Hematopoietic multipotent progenitor cell treated with erythropoietin and hydrocortisone succinate and interleukin-3 and kit ligand, for 6 days (in vitro differentiated cells): Measurements from ENCODE around the gene NAGPA.
A peak's percentile ranks its signal among the peaks of the same experiment; 100 is the strongest.

Experiments
- DNase-seq: peaks from one replicate; pipeline ENCODE4 v3.0.0-alpha.2; 2015

The NAGPA gene

GRCh38 chr16:5001571-5001970 lies 32.2 kb downstream of the NAGPA start:
- no peak for DNase-seq

DNA sequence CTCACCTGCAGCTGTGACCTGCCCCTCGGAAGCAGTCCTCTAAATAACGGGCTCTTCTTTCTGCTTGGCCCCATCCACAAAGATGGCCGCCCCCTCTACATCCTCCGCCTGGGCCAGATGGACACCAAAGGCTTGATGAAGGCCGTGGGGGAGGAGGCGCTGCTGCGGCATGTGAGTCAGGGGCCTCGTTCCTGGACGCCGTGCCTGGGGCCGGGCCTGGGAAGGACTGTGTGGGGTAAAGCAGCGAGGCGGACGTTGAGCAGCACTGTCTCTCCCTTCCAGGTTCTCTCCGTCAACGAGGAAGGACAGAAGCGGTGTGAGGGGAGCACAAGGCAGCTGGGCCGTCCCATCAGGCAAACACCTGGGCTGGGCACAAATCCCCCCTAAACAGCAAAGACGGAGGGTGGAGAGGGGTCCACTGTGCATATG lies 33.1 kb downstream of the NAGPA start:
- no peak for DNase-seq

GRCh38 chr16:4994719-4995434 lies 38.9 kb downstream of the NAGPA start:
- DNase-seq = no peak

GRCh38 chr16:4991754-4992153 lies 42.0 kb downstream of the NAGPA start:
- no peak for DNase-seq

- DNase-seq = no peak
Measured at GRCh38 chr16:4990415-4990814, 43.3 kb downstream of the NAGPA start.

DNA sequence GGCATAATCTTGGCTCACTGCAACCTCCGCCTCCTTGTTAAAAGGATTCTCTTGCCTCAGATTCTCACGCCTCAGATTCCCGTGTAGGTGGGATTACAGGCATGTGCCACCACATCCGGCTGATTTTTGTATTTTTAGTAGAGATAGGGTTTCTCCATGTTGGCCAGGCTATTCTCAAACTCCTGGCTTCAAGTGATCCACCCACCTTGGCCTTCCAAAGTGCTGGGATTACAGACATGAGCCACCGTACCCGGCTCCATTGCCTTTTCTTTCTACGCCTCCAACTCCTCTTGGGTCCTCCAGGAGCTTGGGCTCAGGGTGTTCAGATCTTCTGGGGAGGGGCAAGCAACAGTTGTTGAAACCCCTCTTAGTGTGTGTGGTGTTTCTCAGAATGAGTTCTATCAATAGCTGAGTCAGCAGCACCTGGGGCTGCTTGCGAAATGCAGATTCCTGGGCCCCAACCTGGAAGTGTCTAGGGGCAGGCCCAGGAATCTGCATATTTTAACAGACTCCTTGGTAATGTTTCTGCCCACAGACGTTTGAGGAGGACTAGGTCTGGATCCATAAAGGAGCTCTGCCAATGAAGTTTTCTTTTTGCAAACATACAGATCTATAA lies 44.2 kb downstream of the NAGPA start:
- no peak for DNase-seq

GRCh38 chr16:4988647-4989046 lies 45.1 kb downstream of the NAGPA start:
- no peak for DNase-seq

DNA sequence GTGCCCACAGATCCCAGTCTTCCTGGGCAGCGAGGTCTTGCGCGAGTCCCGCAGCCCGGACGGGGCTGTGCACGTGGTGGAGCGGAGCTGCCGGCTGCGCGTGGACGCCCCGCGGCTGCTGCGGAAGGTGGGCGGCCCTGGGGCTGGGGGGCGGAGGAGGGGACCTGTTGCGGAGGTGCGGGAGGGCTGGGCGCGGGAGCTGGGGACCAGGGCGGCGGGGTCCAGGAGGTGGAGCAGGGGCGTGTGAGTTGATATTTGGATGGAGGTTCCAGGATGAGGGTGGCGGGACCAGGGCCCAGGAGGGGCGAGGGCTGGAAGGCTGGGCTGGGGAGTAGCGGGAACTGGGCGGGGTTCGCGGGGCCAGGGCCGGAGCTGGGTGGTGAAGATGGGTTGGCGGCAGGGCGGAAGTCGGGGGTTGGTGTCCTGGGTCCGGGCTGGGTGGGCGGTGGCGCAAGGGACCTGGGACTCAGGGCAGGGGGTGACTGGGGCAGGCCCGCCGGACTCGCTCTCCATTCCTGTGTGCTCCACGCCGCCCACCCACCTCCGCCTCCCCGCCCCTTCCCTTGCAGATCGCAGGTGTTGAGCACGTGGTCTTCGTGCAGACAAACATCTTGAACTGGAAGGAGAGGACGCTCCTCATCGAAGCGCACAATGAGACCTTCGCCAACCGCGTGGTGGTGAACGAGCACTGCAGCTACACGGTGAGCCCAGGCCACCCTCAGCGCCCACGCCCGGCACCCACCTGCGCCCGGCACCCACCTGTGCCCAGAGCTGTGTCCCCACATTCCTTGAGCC lies 46.0 kb downstream of the NAGPA start:
- no peak for DNase-seq

DNA sequence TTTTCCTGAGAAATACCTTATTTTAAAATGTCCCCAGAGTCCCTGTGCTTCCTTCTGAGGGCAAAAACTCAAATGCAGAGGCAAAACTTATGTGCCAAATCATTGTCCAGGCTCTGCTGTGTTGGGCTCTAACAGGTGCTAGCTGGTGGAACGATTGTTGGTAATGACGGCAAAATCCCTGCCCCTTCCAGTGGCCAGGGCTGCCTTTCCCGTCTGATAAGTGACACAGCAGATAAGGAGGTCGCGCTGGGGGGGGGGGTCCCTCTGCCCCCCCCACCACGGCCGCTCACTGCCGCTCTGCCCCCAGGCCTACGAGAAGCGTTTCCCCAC lies 46.5 kb downstream of the NAGPA start:
- no peak for DNase-seq

GRCh38 chr16:4984174-4984990 lies 49.4 kb downstream of the NAGPA start:
- DNase-seq = no peak

DNA sequence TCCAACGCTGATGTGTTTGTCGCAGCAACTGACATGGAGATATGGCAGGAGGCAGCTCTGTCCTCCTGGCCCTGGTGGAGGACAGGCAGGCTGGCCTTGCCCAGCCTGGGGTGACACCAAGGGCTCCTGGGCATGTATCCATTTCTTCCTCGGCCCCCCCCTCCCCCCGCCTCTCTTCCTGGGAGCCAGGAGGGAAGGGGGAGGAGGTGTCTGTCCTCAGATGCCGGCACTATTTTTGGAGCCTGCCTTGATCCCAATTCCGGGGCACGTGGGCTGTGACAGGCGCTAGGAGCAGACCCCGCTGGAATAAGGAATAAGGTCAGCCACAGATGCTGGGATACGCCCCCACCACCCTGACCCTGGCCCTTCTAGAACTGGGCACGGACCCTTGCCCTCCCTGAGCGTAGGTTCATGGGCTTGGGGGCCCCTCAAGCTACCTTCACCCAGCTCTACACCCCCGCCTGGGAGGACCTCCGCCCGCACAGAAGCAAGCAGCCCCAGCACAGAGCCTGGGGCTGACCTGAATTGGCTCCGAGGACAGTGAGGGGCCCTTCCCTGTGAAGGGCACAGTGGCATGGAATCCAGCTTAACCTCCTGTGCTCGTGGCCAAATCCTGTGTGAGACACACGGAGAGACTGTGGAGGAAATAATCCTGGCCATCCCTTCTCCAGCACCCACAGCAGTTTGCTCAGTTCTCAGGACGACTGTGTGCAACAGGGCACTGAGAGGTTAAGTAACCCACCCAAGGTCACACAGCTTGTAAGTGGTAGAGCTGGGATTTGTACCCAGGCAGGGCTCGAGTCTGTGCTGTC lies 51.5 kb downstream of the NAGPA start:
- DNase-seq = no peak

- DNase-seq = no peak
Measured at GRCh38 chr16:4981473-4981872, 52.3 kb downstream of the NAGPA start.

GRCh38 chr16:4980691-4981090 lies 53.0 kb downstream of the NAGPA start:
- no peak for DNase-seq

- DNase-seq = peak; percentile 65
Measured at GRCh38 chr16:4979736-4980660, 53.7 kb downstream of the NAGPA start.

DNA sequence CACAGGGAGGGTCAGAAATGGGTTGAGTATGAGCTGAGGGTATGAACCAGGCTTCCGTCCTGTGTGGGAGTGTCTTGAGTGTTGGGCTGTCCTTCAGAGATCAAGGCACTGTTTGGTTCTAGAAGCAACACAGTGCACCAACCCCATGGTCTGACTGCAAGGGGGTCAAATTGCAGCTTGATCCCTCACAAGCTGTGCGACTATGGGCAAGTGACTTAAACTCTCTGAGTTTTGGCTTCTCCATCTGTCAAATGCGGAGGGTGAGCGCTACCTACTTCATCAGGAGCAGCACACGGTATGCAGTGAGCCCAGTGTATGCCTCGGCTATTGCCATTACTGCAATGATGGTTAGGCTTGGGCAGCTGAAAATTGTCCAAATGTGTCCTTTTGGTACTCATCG lies 54.6 kb downstream of the NAGPA start:
- no peak for DNase-seq

GRCh38 chr16:4976611-4977145 lies 57.1 kb downstream of the NAGPA start:
- no peak for DNase-seq

DNA sequence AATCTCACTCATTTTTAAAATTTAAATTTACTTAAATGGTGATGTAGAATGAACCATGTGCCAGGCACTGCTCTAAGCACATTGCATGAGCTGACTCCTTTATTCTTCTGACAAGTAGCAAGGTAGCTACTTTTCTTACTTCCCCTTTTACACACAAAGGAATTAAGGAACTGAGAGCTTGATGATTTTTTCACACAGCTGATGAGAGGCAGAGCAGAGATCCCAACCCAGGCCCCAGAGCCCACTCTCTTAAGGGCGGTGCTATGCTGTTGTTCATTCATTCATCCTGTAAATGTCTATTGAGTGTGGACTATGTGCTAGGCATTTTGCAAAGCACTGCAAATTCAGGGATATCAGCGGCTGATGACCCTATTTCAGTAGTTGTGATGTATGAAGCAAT lies 57.7 kb downstream of the NAGPA start:
- peak; percentile 29 for DNase-seq
